Adipose tissue (tissue), 3 donors: ENCODE measurements around the gene NUDT9. TPM values are rescaled to one million over a fixed set of nuclear protein-coding genes. Genes with fewer than 3 reads are reported as not detected.

Source experiments
- H3K27ac ChIP-seq: one replicate; pipeline ENCODE4 v1.5.1; 2013; ENCODE audit warnings: low read depth, low read length
- WGBS, 3 donors: extraction: QIAGEN DNeasy Blood & Tissue Kit; methylation state at CpG; one replicate each; pipeline ENCODE4 v1.1.7; 2013; 5-methylcytosine and 5-hydroxymethylcytosine counted together
- polyA plus RNA-seq, 3 donors: library from polyadenylated mRNA; stranded (reverse); fragments of 200-250 nt; gene quantifications; one replicate each; pipeline ENCODE4 v1.2.3, GENCODE V29; 2013
- donor health status: healthy with polysubstance abuse.
- donor health status: Bipolar disorder and iron deficiency.
- donor health status: healthy.

NUDT9 gene
- polyA plus RNA-seq, 3 donors: 21.8 to 35.4 (median 27.9) TPM

GRCh38 chr4:87497159-87497558 lies 74.8 kb downstream of the NUDT9 start:
- 94 to 98% (median 96%) methylated on average over 2 of the region's 2 CpGs for WGBS, 3 donors
- no peak overlapping the region for H3K27ac ChIP-seq

- H3K27ac ChIP-seq: no peak overlapping the region
- 75 to 87% (median 83%) methylated on average over 3 of the region's 3 CpGs for WGBS, 3 donors
These were observed 75.2 kb downstream of the NUDT9 start for GRCh38 chr4:87497578-87497977.

- WGBS, 3 donors: 22 to 59% (median 25%) methylated on average over 5 of the region's 5 CpGs
- no peak overlapping the region for H3K27ac ChIP-seq
These were observed 76.1 kb downstream of the NUDT9 start for GRCh38 chr4:87498446-87498900.

DNA sequence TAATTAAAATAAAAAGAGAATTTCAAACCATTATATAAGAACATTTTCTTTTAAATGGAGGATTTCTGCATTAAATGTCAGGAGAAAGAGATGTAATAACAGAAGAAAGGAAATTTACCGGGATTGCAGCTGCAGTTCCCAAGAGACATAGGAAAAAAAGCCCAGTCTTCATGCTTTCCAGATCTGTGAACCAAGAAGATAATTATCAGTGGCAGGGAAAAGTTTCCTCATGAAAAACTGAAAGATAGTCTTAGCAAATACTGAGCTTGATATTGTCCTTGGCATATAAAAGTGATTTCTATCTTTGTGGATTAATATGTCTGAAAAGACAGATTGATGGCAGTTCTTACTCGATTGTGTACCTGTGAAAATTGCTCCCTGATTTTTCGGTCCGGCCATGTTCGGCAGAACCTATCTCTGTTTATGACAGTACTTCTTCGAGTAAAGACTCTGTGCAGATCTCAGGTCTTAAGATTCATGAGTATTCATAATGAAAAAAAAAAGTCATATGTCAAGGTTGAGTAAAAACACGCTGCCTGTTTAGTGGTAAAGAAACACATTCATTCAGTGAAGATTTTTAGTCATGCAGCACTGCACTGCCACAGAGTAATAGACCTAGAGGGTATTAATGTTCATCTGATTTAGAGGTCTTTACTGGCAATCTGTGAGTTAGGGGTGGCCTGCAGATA lies 77.2 kb downstream of the NUDT9 start:
- no peak overlapping the region for H3K27ac ChIP-seq

GRCh38 chr4:87500092-87500462 lies 77.7 kb downstream of the NUDT9 start:
- H3K27ac ChIP-seq: no peak overlapping the region
- WGBS, 3 donors: 51 to 80% (median 78%) methylated on average over 4 of the region's 4 CpGs

More for the DNA sequence above, 77.2 kb downstream of the NUDT9 start:
- WGBS, 3 donors: 61 to 73% (median 63%) methylated on average over 7 of the region's 7 CpGs

- no peak overlapping the region for H3K27ac ChIP-seq
These were observed 80.3 kb downstream of the NUDT9 start for GRCh38 chr4:87502580-87503238.

- WGBS, 3 donors: 64 to 83% (median 83%) methylated on average over 3 of the region's 3 CpGs
- no peak overlapping the region for H3K27ac ChIP-seq
These were observed 83.5 kb downstream of the NUDT9 start for GRCh38 chr4:87505862-87506261.

DNA sequence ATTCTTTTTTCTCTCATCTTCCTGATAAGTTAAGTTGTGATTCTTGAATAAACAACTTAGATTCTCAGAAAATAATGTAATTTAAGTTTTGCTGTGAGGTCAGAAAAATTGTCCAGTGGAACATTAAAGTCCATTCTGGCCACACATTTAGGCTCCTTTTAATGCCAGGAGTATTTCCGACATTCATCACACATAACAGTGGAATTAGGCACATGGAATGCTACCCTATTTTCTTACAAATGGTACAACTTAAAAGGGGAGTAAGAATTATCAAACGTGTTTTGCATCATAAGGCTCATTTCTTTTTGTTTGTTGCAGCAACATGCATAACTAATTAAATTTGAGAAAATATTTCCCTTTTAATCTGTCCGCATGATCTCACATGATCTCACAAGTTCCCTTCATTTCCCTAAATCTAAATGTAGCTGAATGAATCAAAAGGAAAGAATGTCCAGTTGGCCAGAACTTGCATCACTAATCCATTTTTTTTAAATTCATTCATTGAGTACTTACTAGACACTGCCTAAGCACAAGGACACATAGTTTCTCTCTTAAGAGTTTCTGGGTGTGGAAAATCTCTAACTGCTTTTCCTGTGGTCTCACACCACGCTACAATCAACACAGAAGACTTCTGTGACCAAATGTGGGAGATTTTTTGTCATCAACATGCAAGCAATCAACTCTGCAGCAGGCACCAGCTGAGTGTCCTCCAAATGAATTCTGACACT lies 84.8 kb downstream of the NUDT9 start:
- H3K27ac ChIP-seq: no peak overlapping the region
- WGBS, 3 donors: 47 to 70% (median 54%) methylated on average over 4 of the region's 4 CpGs

Other genes starting within 250 kb of the NUDT9 start
- gene KLHL8, start 202.0 kb upstream of the NUDT9 start, polyA plus RNA-seq: 1 to 10 TPM; 2.9 to 8.8 (median 5.7) TPM
- gene HSD17B13, start 99.7 kb upstream of the NUDT9 start, polyA plus RNA-seq: 1 to 10 TPM in 1 of 3 donors, under 1 TPM in 2; 0.34 to 1.6 (median 0.40) TPM
- gene HSD17B11, start 31.4 kb upstream of the NUDT9 start, polyA plus RNA-seq: 10 to 100 TPM; 38.0 to 68.6 (median 38.4) TPM
- 100 to 1,000 TPM; 144 to 416 (median 337) TPM for gene SPARCL1, start 106.8 kb downstream of the NUDT9 start, polyA plus RNA-seq
- gene DSPP, start 186.0 kb downstream of the NUDT9 start, polyA plus RNA-seq: under 1 TPM in 1 of 3 donors, not detected in 2; 0.11 TPM
- under 1 TPM in 1 of 3 donors, not detected in 2; 0.03 TPM for gene DMP1, start 227.7 kb downstream of the NUDT9 start, polyA plus RNA-seq